ENCODE data around the gene G6PD.
"Not testable (repeated sequence)": the region's sequence is repeated elsewhere in the genome, so short reads cannot be mapped to it uniquely, and the experiment has no call there.

The G6PD gene

DNA sequence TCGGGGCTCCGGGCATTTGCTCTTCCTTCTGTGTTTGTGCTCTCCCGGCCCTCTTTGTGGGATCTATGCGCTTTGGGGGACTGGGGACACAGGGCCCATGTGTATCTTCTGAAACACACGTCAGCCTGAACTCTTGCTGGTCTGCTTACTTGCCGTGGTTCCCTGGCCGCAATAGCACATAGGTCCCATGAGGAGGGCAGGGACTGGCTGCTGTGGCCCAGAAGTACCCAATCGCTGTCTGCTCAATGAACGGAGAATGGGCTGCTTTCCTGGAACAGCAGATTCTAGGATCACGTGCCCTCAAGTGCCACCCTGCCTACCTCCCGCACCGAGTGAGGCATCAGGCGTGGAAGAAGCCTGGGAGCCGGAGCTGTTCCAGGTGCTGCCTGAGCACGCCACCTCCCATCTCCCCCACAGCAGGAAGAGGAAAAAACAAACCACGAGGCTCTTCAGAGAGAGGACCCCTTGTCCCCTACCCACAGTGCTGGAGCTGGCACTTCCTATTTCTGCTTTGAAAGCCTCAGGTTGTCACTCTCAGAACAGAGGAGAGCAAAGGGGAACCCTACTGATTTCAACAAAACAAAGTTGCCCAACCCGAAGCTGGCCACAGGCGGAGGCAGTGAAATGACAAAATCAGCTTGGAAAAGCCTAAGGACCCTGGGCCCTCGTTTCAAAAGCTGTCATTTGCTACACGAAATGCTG lies 3.8 kb downstream of the G6PD start:
- DNase-seq (ENCODE audit: low read depth in 2 of 2): no peak

DNA sequence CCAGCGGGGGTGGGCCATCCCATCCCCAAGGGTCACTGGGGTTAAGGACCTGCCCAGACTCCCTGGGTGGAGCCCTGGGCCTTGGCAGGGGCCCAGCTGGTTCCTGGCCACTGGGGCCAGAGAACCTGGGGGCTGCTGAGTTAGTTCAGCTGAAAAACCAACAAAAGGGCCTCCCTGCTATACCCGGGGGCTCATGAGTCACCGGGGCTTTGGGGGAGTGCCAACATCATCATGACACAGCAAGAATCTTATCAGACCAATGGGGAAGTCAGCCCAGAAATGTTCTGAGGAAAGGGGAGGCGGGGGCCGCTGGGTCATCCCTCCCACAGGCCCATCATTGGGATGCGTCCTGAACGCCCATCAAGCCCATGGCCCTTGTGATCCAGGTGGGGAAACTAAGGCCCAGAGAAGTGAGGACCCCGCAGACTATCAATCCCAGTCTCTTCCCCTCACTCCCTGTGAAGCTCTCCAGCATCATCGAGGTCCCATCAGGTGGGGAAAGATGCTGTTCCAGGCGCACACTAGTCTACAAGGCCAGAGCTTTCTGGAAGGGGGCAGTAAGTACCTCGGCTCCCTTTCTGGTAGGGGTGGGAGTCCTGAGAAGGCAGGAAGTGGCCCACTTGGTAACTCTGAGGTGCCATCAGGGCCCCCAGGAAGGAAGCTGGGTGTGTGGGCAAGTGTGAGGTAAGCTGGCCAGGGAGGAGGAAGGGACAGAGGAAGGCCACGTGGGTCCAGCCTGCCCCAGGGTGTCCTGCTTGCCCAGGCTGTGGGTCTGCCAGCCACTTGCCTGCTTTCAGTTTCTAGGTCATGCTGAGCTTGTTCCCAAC lies 4.5 kb downstream of the G6PD start:
- peak; percentile 80 to 82 for DNase-seq (ENCODE audit: low read depth in 2 of 2)

DNA sequence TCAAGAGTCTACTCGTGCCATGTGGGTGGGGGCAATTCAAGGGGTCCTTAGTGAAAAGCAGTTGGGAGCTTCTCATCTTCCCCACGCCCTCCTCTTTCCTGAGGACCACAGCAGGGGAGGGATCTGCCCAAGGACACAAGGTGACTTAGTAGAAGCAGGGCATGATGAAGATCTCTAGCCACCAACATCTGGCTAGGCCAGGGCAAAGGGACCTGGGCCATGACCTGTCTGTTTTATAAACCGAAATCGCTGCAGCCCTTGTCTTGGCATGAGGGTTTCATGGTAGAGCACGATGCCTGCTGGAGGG lies 5.1 kb downstream of the G6PD start:
- no peak for DNase-seq (ENCODE audit: low read depth in 2 of 2)

DNA sequence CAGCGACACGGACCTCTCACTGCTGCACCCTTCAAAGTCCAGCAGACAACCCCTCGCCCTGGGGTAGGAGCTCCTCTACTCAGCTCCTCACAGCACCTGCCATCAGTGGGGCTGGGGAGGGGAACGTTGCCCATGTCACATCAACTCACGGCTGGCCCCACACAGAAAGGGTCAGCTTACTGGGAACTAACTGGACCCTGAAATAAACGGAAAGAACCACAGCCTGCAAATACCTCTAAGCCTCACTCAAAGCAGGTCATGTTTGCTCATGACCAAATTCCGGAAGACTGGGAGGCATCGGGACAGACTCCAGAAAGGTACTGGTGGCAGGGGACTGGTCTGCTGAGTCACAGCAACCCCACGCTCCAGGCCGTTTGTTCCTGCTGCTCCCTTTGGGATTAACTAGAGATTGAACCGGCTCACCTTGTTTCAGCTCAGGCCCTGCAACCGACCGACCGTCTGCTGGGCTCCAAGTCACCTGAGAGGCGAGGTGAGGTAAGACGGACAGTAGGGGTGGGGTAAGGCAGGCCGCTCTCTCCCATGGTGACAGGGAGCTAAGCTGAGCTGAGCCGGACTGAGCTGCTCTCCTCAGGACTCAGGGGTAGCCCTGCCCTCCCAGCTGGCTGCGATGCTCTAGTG lies 5.6 kb downstream of the G6PD start:
- no peak for DNase-seq (ENCODE audit: low read depth in 2 of 2)

DNA sequence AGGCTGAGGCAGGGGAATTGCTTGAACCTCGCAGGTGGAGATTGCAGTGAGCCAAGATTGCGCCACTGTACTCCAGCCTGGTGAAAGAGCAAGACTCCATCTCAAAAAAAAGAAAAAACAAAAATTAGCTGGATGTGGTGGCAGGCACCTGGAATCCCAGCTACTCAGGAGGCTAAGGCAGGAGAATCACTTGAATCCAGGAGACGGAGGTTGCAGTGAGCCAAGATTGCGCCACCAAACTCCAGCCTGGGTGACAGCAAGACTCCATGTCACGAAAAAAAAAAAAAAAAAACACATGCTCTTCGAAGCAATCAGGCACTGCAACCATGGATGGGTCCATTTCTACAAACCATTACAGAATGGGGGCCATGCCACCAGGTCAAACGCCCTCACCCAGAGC lies 6.3 kb downstream of the G6PD start:
- DNase-seq (ENCODE audit: low read depth in 2 of 2): not testable (repeated sequence)

DNA sequence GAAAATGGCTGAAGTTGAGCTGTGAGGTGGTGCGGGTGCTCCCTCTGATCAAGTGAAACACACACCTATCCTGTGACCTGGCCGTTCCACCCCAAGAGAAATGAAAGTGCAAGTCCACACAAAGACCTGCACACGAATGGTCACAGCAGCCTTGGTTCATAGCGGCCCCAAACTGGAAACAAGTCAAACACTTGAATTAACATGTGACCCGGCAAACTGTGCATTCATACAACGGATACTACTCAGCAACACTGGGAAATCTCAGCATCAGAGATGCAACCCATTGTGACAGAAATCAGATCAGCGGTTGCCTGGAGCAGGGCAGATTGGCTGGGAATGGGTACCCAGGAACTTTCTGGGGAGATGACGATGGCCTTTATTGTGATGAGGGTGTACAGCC lies 7.6 kb downstream of the G6PD start:
- no peak for DNase-seq (ENCODE audit: low read depth in 2 of 2)

DNA sequence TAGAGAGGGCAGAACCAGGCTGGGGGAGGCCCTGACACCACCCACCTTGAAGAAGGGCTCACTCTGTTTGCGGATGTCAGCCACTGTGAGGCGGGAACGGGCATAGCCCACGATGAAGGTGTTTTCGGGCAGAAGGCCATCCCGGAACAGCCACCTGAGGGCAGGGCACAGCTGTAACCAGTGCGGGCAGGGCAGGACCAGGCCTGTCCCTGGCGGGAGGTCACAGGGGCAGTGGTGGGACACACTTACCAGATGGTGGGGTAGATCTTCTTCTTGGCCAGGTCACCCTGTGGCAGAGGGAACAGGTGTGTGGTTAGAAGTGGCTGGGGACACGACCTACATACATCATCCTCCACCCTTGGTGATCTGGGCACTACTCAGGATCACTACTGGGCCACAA lies 10.8 kb downstream of the G6PD start:
- no peak for DNase-seq (ENCODE audit: low read depth in 2 of 2)

DNA sequence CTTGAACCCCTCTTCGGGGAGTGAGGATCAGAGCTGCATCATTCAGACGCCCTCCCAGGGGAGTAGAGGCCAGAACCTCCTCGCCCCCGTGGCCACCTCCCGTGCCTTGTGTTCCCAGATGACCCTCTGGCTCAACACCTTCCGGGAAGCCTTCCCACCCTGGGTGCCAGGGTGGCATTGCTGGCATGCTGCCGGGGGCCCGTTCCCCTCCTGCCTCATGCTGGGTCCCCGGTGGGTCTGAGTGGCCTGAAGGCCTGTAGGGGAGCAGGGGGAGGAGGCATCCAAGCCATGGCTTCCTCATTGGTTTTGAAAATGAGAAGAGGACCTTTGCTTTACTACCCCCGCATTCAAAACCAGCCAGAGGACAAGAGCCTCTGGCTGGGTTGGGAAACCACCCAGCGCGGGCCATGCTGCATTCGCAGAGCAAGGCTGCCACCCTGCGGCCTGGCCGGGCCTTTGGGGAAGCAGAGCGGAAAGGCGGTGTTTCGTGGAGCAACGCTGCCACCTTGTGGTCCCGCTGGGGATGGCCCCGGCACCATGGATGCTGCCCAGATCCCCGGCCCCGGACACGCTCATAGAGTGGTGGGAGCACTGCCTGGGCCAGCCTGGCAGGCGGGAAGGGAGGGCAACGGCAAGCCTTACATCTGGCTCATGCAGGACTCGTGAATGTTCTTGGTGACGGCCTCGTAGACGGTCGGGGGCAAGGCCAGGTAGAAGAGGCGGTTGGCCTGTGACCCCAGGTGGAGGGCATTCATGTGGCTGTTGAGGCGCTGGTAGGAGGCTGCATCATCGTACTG lies 11.9 kb downstream of the G6PD start:
- DNase-seq (ENCODE audit: low read depth in 2 of 2): peak; percentile 33 to 47

DNA sequence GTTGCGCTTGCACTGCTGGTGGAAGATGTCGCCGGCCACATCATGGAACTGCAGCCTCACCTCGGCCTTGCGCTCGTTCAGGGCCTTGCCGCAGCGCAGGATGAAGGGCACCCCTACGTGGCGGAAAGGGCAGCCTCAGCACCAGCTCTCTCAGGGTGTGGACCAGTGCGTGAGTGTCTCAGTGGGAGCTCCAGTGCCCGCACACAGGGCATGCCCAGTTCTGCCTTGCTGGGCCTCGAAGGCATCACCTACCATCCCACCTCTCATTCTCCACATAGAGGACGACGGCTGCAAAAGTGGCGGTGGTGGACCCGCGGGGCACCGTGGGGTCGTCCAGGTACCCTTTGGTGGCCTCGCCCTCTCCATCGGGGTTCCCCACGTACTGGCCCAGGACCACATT lies 14.0 kb downstream of the G6PD start:
- no peak for DNase-seq (ENCODE audit: low read depth in 2 of 2)

DNA sequence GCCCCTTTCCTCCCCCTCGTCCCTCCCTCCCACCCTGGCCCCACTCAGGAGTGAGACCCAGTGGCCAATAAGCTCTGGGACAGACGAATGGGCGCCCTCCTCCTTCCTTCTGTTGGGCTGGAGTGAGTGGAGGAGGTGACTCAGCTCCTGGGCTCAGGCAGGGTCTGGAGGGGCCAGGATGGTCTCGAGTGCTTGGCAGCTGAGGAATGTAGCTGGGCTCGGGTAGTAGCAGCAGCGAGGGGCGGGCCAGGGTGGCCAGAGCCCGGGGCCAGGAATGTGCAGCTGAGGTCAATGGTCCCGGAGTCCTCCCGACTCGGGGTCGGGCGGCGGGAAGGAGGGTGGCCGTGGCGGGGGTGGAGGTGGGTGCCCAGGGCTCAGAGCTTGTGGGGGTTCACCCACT lies 15.0 kb downstream of the G6PD start:
- DNase-seq (ENCODE audit: low read depth in 2 of 2): no peak

DNA sequence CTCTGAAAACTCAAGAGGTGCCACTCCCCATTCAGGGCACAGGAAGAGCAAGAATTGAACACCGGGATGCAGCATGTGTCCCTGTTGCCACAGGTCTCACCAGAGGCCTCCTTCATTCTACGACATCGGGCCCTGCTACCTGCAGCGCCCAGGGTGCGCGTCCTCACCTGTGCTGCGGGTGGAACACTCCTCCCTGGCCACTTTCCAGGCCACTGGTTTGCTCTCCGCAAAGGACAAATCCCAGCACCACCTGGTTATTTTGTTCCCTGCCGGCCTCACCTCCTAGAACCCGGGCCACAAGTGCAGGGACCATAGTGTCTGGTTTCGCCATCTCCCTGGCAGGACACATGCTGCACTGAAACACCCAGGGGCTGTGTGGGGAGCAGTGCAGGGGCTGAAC lies 16.4 kb downstream of the G6PD start:
- DNase-seq (ENCODE audit: low read depth in 2 of 2): no peak

DNA sequence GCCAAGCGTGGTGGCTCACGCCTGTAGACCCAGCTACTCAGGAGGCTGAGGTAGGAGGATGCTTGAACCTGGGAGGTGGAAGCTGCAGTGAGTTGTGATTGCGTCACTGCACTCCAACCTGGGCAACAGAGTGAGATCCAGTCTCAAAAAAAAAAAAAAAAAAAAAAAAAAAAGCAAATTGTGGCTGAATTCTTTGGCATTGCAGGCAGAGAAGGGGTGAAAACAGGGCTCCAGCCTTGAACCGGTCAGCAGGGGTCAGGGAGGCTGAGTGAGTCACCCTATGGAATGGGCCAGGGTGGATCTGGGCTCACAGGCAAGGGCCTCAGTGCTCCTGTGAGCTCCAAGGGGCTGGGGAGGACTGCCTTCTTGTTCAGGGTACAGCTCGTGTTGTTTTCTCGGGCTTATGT lies 17.4 kb downstream of the G6PD start:
- no peak for DNase-seq (ENCODE audit: low read depth in 2 of 2)

DNA sequence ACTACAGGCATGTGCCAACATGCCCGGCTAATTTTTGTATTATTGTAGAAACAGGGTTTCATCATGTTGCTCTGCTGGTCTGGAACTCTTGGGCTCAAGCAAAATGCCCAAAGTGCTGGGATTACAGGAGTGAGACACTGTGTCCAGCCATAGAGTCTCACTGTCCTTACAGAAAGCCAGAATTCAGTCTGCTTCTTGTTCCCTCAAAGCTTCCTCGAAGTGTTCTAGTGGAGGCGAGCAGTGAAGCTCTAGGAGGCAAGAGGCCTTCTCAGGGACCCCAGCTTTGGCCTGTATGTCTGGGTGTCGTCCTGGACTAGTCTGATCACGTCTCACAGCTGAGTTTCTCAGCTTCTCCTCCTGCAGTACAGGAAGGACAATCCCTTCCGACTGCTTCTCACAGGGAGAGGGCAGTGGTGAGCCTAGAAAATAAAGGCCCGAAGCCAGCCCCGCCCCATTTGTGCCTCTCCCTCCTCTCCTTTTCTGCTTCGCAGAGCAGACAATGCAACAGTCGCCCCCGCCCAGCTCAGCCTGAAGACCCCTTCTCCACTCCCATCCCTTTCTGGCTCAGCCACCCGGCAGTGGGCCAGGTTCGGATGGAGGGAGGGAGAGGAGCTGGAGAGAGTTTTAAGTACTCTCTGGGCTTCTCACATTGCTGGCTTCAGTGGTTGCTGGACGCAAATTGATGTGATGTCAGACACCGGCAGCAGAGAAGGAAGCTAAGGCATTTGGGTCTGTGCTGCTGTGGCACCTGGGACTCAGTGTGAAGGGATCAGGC lies 19.6 kb downstream of the G6PD start:
- peak; percentile 40 to 42 for DNase-seq (ENCODE audit: low read depth in 2 of 2)

DNA sequence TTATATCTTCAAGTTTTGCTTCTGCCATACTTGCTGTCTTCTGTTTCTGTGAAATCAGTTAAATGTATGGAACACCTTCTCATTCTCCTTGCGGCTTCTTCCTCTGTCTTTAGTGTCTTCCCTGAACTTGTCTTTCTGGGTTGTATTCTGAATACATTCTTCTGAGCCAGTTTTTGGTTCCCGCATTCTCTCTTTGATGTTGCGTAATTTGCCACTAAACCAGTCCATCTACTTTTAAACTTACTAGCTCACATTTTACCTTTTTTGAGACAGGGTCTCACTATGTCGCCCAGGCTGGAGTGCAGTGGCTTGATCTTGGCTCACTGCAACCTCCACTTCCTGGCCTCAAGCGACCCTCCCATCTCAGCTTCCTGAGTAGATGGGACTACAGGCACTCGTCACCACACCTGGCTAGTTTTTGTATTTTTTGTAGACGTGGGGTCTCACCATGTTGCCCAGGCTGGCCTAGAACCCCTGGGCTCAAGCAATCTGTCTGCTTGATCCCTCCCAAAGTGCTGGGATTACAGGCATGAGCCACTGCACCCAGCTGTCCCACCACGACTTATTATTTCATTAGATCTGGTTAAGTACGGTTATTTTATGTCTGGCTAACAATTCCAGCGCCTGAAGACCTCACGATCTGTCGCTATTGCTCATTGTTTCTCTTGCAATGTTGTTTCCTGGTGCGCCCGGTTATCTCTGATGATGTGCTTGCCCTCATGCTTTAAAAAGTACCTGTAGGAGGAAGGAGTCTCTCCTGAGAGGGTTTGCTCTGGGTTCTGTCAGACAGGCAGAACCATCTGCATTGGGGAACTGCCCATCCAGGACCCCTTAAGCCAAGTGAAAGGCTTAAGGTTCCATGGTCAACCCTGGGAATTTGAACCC lies 20.8 kb downstream of the G6PD start:
- DNase-seq (ENCODE audit: low read depth in 2 of 2): no peak

DNA sequence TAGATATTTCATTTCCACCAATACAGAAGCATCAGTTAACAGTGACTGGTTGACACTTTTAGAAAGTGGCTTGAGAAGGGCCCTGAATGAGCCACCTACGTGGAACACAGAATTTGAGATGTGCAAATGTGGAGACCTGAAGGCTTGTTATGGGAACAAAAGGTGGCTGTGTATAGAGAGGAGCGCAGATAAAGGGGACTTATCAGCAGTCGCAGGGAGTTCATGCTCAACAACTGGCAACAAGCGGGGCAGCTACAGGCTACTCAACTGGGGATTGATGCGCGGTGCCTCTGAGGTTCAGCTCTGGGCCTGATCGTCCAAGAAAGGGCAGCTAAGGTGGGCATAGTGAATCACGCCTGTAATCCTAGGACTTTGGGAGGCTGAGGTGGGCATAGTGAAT lies 27.3 kb downstream of the G6PD start:
- no peak for DNase-seq (ENCODE audit: low read depth in 2 of 2)

DNA sequence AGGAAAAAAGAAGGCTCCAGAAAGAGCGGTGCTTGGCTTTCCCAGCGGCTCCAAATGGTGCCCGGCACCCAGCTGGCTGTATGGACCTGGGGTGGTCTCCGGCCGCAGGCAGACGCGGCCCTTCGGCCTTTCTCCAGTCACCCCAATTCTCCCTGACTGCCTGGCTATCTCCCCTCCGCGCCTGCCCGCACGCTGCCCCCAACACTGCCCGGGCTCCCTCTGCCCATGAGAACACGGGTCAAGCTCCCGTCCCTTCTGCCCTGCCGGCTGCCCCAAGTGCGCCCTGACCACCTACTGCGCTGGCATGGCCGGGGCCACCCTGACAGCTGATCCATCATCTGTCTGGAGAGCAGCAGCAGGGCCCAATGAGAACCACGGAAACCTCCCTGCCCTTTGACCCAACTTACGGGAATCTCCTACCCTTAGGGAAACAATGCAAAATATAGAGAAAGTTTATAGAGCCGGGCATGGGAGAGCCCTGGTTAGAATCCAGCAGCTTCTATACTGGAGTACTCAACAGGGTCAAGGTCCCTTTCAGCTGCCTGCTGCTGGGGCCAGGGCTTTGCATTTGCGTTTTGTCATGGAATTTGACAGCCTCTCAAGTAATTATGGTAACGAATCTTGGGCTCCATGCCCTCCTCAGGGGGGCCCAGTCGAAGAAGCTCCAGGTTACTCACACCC lies 29.4 kb downstream of the G6PD start:
- no peak for DNase-seq (ENCODE audit: low read depth in 2 of 2)

DNA sequence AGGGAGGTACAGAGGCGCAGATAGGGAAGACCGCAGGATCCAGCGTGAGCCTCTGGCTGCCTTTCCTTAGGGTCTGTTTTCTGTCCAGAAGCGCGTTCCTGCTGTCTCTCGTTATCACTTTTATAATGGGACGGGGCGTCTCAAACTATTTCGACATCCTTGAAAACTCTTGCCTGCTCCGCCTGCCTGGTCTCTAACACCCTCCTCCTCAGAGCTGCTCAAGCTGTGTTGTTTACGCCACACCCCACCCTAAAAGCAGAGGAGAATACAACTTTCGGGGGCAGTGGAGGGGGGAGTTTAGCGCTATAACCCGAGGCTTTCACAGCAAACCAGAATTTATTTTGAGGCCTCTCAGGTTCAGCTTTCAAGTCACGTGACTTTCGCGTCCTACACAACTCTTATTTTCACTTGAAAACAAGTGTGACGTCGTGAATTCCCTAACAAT lies 30.0 kb downstream of the G6PD start:
- peak in 1 of 2 experiments; percentile 5 for DNase-seq (ENCODE audit: low read depth in 2 of 2)

DNA sequence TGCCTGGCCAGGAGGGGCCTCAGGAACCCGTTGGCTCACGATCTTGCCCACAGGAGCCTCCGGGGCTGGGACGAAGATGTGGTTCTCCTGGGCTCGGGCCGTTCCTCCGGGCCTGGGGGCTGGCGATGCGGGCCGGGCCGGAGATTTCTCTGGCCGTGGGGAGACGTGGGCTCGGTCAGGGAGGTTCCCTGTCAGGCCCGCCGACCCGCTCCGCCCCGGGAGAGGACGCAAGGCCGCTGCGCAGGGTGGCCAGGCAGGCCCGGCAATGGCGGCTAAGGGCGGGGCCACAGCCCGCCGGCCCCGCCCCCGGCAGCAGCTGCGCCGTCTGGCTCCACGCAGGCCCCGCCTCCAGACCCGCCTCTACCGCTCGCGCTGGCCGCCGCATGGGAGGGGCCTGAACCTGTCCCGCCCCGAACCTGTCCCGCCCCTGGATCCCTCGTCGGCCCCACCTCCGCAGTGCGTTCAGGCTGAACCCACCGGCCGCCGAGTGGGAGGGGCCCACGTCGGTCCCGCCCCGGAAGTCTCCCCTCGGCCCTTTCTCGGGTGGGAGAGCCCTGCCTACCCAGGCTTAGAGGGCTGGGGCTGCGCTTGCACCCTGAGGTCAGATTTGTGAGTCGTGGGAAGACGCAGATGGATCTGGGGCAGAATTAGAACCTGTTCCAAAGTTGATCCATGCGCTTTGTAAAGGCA lies 30.5 kb downstream of the G6PD start, which contains the start of gene FAM3A:
Gene FAM3A, minus strand, starts transcription at position 267 of the 690 bp plus-strand sequence. CDS start 460 bp downstream, outside the sequence.
- DNase-seq (ENCODE audit: low read depth in 2 of 2): peak; percentile 60 to 68

All from fibroblast of skin of left biceps (primary cell).